GM18861 (cell line): ENCODE data around the gene PLEKHM3.
"Not testable (repeated sequence)": the region's sequence is repeated elsewhere in the genome, so short reads cannot be mapped to it uniquely, and the experiment has no call there.

ENCODE experiments used
- ATAC-seq: cut with Tn5 transposase; IDR thresholded peaks from one replicate; pipeline ENCODE4 v1.9.1; 2021; ENCODE audit not compliant: unreplicated experiment

Gene PLEKHM3

DNA sequence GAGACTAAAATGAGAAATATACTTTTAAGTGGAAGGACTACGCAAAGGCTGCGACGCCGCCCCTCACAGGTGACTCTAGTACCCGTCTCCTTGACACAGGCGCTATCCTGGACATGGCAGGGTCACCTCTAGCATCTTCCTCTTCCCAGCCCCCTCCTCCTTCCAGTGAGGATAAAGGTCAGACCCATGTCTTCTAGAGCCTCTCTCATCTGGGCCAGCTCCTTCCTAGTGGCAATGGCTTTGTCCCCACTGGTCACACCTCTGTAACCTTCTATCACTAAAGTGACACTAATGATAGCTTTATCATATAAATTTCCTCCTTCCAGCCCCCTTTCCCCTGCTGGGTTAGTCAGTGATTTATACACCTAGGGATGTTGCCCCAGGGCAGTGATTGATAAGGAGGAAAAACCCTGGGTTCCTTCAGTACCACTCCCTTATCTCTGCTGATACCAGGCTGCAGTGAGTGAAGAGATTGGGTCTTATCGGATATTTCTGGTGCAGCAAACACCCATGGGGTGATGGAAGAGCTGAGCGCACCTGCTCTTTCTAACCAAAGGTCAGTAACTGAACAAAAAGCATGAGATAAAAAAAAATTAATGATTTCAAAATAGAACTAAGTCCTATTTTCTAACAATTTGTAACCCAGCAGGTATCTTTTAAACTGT is 193.6 kb downstream of the PLEKHM3 start:
- no peak for ATAC-seq

DNA sequence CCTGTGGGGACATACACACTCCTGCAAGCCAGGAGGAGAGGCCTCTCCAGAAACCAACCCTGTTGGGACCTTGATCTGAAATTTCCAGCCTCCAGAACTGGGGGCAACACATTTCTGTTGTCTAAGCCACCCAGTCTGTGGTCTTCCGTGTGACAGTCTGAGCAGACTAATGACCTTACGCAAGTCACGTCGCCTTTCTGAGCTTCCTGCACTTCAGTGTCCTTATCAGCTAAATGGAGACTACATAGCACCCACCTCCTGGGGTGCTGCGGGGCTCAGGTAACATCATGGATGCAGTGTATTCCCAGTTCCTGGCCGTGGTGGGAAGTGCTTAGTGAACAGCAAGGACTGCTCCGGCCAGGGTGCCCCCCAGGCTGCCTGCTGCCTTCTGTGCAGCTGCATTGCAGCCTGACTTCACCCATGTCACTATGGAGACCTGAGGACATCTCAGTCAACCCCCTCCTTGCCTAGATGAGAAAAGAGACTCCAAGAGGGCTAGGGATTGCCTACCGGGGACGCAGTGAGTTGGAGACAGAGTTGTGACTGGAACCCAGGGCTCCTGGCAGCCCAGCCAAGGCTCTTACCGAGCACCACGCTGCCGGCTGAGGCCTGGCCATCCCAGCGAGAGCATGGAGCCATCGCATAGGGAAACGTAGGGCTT is 194.4 kb downstream of the PLEKHM3 start:
- ATAC-seq: no peak

DNA sequence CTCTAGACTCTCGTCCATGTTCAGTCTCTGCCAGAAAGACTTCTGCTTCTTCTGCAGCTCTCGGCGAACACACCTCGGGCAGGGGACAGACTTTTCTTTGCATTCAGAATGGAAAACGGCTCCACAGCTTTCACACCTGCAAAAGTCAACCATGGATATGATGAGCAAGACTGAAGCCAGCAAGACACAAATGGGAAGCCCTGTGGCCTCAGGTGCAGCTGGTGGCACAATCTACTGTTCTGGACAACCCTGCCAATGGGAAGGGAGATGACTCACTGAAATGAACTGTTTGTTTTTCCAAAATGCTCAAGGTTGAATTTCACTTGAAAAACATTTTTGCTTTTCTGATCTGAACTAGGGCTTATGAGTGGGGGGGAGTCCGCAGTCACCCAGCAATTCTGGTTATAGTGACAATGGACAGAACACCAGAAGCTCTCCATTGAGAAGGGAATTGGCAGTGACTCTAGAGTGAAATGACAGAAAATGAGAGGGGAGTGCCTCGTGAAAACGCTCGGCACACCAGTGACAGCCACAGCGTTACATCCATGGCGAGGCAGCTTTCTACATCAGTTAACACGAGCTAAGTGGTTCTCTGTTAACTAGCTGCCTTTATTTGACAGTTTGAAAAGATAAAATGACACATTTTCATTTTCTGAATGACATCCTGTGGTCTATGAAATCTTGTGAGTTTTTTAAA is 196.8 kb downstream of the PLEKHM3 start:
- ATAC-seq: no peak

DNA sequence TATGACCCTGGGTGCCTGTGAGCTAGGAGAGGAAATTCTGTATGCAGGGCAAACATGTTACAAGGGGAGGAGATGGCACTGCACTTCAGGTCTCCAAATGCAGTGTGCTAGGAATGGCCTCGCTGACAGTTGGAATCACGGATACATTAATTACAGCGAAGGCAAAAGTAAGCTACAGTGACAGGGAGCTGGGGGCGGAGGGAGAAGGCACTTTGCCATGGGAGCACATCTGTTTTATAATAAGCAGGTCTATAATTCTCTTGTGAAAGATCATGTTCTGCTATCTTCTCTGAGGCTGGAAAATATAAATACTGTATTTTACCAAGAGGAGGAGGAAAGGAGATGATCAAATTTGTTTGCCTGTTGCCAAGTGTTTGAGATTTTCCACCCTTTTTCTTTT is 199.3 kb downstream of the PLEKHM3 start:
- ATAC-seq: no peak

DNA sequence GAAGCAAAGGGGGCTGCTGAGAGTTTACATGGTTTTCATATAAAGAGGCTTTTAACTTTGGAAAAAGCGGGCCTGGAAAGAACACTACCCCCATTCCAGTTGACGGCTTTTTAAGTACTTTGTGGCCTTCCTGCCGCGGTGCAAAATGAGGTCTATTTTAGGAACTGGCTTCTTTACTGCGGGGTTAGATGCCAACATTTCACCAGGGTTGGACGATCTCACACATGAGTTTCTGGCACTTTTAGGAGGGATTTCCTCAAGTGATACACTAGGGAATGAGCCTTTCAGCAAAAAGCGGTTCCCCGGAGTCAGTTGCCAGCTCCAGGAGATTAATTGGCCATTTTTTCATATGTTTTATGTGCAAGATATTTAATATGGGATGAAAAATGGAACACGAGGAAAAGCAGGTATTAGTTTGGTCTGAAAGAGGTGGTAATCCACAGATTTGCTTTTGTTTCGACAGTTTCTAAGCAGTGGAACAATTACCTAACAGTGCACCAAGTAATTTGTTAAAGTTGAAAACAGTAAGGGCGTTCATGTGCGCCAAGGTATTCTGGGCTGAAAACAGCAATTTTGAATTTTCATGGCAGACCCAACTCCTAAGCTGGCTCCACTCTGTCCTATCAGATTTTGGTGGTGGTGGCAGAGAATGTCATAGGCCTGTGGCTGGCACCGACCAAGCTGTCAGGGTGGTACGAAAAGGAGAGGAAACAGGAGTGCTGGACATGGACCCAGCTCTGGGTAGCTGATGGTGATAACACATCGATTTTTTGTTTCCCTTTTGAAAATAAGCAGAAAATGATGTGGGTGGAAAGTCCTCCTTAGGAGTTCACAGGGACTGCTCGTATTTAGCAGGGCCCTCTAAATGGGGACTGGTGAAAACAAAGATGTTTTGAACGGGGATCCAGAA is 200.0 kb downstream of the PLEKHM3 start:
- ATAC-seq: no peak

GRCh38 chr2:207823865-207824264 is 201.5 kb downstream of the PLEKHM3 start:
- ATAC-seq: no peak

GRCh38 chr2:207819839-207820784 is 205.2 kb downstream of the PLEKHM3 start:
- no peak for ATAC-seq

DNA sequence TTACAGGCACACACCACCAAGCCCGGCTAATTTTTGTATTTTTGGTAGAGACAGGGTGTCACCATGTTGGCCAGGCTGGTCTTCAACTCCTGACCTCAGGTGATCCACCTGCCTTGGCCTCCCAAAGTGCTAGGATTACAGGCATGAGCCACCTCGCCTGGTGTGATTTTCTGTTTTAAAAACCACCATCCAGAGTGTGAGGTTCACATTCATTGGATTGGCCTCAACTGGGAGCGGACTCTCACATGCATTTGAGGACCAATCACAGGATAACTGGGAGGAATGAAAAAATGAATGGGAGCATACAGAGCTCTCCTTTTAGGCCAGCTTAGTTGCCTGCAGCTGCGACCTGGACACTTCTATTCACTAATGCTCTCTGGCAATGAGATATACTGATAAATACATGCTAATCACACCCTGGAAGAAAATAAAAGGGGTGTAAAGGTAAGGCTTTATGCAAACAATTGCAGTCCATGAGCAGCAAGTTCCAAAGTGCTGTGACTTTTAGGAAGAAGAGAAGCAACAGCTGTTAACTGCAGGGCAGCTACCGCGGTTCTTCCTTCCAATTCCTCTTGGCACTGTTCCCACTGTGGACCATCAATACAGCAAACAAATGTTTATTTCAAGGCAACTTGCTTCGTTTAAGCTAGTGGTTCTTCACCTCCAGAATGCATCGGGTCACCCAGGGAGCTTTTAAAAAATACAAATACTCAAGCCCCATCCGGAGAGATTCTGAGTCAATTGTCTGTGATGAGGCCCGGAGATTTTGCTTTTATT is 206.1 kb downstream of the PLEKHM3 start:
- no peak for ATAC-seq

DNA sequence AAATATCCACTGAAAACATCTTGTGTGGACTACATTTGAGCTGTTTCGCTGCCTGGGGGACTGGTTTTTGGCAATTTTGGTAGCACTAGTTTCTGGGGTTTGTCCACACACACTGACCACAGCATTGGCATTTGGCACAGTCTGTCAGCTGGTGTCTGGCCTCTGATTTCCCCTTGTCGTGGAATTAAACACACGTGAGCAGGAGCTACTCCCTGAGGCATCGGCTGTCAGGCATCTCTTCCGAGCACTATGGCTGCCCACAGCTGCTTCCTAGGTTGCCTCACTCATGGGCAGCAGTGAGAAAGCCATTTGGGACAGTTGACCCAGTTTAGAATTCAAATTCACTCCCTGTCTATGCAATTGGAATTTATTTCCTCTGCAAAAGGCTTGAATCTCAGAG is 208.8 kb downstream of the PLEKHM3 start:
- no peak for ATAC-seq

DNA sequence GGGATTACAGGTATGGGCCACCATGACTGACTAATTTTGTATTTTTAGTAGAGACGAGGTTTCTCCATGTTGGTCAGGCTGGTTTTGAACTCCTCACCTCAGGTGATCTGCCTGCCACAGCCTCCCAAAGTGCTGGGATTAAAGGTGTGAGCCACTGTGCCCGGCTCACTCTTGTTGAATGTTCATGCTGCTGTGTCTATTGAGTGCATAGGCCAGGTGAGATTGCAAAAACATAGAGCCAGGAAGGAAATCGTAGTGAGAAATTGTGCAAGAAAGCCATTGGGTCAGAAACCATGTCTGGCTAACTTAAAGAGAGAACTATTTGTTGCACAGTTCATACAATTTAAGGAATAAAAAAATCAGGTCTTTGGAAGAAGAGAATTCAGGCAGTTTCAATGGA is 210.1 kb downstream of the PLEKHM3 start:
- no peak for ATAC-seq

DNA sequence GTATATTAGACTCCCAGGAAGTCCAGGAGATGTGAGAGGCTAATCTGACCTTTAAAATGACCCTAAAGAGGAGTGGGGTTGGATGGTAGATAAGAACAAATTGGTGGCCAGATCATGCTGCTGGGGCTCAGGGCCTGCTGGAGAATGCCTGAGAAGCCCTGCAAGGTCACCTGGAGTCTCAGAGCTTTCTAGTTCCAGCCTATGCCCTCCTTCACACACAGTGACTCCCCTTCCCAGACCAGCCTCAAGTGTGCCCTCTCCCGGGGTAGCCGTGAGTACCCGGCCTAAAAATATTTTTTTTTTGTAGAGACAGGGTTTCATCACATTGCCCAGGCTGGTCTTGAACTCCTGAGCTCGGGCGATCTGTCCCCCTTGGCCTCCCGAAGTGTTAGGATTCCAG is 211.4 kb downstream of the PLEKHM3 start:
- ATAC-seq: no peak

DNA sequence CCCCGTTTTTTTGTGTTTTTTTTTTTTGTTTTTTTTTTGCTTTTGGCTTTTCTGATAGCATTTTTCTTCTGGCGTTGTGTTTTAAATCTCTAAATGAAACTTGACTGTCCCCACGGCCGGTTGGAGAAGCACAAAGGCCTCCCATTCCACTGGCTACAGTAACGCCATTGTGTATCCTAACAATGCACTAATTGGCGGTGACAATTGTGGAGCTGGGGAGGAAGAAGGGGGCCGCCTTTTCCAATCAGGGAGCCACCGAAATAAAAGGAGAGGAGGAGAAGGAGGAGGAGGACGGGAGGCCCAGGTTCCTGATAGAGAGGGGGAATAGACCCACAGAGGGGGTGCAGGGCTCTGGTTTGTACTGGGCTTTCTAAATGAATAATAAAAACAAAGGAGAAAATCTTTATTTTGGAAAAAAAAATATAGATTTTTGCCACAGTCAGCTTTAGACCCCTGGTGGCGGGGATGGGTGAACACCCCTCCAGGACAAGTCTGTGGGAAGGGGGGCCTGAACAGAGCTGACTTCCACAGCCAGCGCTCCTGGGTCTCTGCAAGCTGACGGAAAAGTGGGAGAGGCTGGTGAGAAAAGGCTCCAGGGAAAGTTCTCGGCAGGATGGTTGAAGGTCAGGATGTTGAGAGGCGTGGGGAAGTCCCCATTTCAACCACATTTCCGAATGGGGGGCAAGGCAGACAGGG is 212.0 kb downstream of the PLEKHM3 start:
- ATAC-seq: no peak

- no peak for ATAC-seq
Observed at GRCh38 chr2:207812726-207813080, 212.6 kb downstream of the PLEKHM3 start.

- no peak for ATAC-seq
Observed at GRCh38 chr2:207812058-207812725, 213.1 kb downstream of the PLEKHM3 start.

DNA sequence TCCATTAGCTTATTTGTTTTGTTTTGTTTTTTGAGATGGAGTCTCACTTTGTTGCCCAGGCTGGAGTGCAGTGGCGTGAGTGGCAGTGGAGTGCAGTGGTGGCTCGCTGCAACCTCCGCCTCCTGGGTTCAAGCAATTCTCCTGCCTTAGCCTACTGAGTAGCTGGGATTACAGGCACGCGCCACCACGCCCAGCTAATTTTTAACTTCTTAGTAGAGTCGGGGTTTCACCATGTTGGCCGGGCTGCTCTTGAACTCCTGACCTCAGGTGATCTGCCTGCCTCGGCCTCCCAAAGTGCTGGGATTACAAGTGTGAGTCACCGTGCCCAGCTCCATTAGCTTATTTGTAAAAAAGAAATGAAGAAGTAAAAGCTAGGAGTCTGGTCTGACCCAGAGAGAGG is 213.7 kb downstream of the PLEKHM3 start:
- ATAC-seq: not testable (repeated sequence)

DNA sequence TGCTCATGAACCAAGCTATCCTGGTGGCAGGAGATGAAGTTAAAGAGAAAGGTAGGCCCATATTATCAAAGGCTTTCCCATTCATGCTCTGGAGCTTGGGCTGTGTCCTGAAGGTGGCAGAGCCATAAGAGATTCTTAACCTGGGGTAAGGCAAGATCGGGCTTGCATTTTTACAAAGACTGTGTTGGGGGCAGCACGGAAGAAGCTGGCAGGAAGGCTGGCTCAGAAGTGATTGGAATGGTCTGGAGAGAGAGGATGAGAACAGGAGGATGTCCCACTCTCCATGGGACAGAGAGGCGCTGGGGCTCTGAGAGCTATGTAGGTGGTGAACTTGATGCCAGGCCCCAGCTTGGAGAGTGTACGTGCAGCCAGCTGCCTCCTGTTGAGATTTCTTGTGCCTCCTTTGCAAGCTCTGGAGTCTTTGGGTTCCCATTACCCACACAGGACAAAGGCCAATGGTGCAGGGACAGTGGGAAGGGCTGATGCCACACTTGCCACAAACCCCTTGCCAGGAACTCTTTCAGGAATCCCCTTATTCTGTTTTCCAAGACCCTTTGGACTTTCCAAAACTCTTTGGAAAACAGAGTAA is 215.0 kb downstream of the PLEKHM3 start:
- no peak for ATAC-seq

DNA sequence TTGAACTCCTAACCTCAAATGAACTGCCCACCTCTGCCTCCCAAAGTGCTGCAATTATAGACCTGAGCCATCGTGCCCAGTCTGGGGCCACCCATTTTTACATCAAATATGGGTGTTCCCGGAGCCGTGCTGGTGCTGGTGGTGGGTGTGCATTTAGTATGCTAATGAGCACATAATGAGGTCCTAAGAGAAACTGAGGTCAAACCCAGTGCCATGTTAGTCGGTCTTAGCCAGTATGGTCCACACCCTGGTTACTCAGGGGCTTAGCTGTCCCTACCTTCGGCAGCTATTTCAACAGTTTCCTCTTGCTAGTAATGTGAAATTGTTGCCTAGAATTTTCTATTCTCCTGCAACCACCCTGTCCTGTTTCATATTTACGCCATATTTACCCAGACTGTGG is 217.2 kb downstream of the PLEKHM3 start:
- ATAC-seq: no peak

GRCh38 chr2:207807516-207807915 is 217.8 kb downstream of the PLEKHM3 start:
- peak; percentile 71 for ATAC-seq
